ENCODE data around the gene LRRC8B. TPM values are rescaled to one million over a fixed set of nuclear protein-coding genes. Genes with fewer than 3 reads are reported as not detected.

LRRC8B gene
- total and polyA plus RNA-seq, 2 donors from 2014 or later = 2.4 to 15.1 TPM

DNA sequence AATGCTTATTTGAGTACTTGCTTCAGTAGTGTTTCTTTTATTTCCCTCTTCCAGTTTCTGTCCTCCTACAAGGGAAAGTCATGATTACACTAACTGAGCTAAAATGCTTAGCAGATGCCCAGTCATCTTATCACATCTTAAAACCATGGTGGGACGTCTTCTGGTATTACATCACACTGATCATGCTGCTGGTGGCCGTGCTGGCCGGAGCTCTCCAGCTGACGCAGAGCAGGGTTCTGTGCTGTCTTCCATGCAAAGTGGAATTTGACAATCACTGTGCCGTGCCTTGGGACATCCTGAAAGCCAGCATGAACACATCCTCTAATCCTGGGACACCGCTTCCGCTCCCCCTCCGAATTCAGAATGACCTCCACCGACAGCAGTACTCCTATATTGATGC lies 57.9 kb downstream of the LRRC8B start:
- TF ChIP-seq, protein P1, sequence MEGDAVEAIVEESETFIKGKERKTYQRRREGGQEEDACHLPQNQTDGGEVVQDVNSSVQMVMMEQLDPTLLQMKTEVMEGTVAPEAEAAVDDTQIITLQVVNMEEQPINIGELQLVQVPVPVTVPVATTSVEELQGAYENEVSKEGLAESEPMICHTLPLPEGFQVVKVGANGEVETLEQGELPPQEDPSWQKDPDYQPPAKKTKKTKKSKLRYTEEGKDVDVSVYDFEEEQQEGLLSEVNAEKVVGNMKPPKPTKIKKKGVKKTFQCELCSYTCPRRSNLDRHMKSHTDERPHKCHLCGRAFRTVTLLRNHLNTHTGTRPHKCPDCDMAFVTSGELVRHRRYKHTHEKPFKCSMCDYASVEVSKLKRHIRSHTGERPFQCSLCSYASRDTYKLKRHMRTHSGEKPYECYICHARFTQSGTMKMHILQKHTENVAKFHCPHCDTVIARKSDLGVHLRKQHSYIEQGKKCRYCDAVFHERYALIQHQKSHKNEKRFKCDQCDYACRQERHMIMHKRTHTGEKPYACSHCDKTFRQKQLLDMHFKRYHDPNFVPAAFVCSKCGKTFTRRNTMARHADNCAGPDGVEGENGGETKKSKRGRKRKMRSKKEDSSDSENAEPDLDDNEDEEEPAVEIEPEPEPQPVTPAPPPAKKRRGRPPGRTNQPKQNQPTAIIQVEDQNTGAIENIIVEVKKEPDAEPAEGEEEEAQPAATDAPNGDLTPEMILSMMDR (IDR thresholded peaks at IDR 0.05; ENCODE audit: borderline replicate concordance, extremely low read depth, insufficient read depth) = no peak
- FAIRE-seq (no peak), DNase-seq (no peak)
- intact Hi-C loops (cut with DNase I) = no loop called here
- H3K4me3 ChIP-seq (ENCODE audit: low read length in 3 of 3) = no peak overlapping the region
- no peaks in the 10 kb centered on the region for H3K4me1 ChIP-seq (ENCODE audit: control insufficient read depth in 2 of 3, insufficient read depth in 2 of 3, low read depth in 1 of 3, low read length in 3 of 3)
- H3K27ac ChIP-seq (ENCODE audit: low read depth in 2 of 2, low read length in 2 of 2) = no peak overlapping the region
- no peaks in the 10 kb centered on the region for H3K9me3 ChIP-seq (ENCODE audit: control insufficient read depth in 2 of 3, insufficient read depth in 1 of 3, low read length in 3 of 3)
- no peak overlapping the region for H3K9ac ChIP-seq (ENCODE audit: low read length in 3 of 3)
- H3K27me3 ChIP-seq (ENCODE audit: control insufficient read depth, insufficient read depth, low read length) = no peaks in the 10 kb centered on the region
- H3K36me3 ChIP-seq (ENCODE audit: control insufficient read depth in 2 of 3, insufficient read depth in 3 of 3, low read length in 3 of 3) = peaks cover 0 to 9% (median 3%) of the 10 kb centered on the region in 3 donors

DNA sequence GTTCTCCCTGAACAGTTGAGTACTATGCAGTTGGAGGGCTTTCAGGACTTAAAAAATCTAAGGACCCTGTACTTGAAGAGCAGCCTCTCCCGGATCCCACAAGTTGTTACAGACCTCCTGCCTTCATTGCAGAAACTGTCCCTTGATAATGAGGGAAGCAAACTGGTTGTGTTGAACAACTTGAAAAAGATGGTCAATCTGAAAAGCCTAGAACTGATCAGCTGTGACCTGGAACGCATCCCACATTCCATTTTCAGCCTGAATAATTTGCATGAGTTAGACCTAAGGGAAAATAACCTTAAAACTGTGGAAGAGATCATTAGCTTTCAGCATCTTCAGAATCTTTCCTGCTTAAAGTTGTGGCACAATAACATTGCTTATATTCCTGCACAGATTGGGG lies 59.6 kb downstream of the LRRC8B start:
- no peak overlapping the region for H3K4me3 ChIP-seq (ENCODE audit: low read length in 3 of 3)
- TF ChIP-seq, protein P1 (IDR thresholded peaks at IDR 0.05; ENCODE audit: borderline replicate concordance, extremely low read depth, insufficient read depth) = no peak
- peaks cover 0 to 9% (median 3%) of the 10 kb centered on the region in 3 donors for H3K36me3 ChIP-seq (ENCODE audit: control insufficient read depth in 2 of 3, insufficient read depth in 3 of 3, low read length in 3 of 3)
- H3K4me1 ChIP-seq (ENCODE audit: control insufficient read depth in 2 of 3, insufficient read depth in 2 of 3, low read depth in 1 of 3, low read length in 3 of 3) = no peaks in the 10 kb centered on the region
- no peak overlapping the region for H3K9ac ChIP-seq (ENCODE audit: low read length in 3 of 3)
- no peak overlapping the region for H3K27ac ChIP-seq (ENCODE audit: low read depth in 2 of 2, low read length in 2 of 2)
- no peak for FAIRE-seq
- intact Hi-C loops (cut with DNase I) = no loop called here
- DNase-seq = no peak
- H3K9me3 ChIP-seq (ENCODE audit: control insufficient read depth in 2 of 3, insufficient read depth in 1 of 3, low read length in 3 of 3) = no peaks in the 10 kb centered on the region
- H3K27me3 ChIP-seq (ENCODE audit: control insufficient read depth, insufficient read depth, low read length) = no peaks in the 10 kb centered on the region

DNA sequence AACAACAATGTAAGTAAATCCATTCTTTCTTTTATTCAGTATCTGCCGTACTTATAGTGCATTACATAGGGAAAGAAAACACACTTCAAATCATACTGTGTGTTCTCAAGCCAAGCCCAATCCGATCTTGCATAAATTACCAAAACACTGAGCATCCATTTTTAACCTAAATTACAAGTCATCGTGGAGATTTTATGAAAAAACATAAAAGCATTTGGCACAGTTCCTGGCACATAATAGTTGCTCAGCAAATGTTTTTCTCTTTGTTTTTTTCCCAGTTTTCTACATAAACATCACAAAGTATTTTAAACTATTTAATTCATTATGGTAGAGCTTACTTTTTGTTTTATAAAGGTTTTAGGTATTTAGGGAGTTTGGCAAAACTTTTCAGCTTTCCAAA lies 60.2 kb downstream of the LRRC8B start:
- Histone ChIP-seq H3K9ac (ENCODE audit: low read length in 3 of 3) (no peak overlapping the region), H3K4me1 (ENCODE audit: control insufficient read depth in 2 of 3, insufficient read depth in 2 of 3, low read depth in 1 of 3, low read length in 3 of 3) (no peaks in the 10 kb centered on the region), H3K36me3 (ENCODE audit: control insufficient read depth in 2 of 3, insufficient read depth in 3 of 3, low read length in 3 of 3) (peaks cover 0 to 9% (median 3%) of the 10 kb centered on the region in 3 donors), H3K9me3 (ENCODE audit: control insufficient read depth in 2 of 3, insufficient read depth in 1 of 3, low read length in 3 of 3) (no peaks in the 10 kb centered on the region), H3K27me3 (ENCODE audit: control insufficient read depth, insufficient read depth, low read length) (no peaks in the 10 kb centered on the region), H3K27ac (ENCODE audit: low read depth in 2 of 2, low read length in 2 of 2) (no peak overlapping the region), H3K4me3 (ENCODE audit: low read length in 3 of 3) (no peak overlapping the region)
- TF ChIP-seq, protein P1 (IDR thresholded peaks at IDR 0.05; ENCODE audit: borderline replicate concordance, extremely low read depth, insufficient read depth) = no peak
- DNase-seq = no peak
- FAIRE-seq = no peak
- intact Hi-C loops (cut with DNase I) = no loop called here

DNA sequence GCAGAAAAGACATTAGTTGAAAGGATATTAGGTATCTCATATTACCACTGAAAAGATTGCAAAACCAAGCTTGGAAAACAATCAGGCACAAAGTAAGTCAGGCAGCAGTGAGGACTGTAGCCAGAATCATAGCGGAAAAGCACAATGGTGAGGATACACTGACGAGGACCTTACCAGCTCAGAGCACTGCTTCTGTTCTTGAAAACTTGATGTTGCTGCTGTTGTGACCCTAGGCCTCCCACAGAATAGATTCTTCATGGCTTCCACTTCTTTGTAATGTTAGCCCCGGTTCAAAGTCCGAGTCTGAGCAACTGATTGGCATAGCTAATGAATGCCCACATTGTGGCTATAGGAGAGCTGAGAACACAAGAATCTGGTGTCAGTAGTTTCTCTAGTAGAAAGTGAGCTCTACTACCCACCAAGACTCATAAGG lies 63.1 kb downstream of the LRRC8B start:
- H3K36me3 ChIP-seq (ENCODE audit: control insufficient read depth in 2 of 3, insufficient read depth in 3 of 3, low read length in 3 of 3) = peaks cover 0 to 5% (median 3%) of the 10 kb centered on the region in 3 donors
- H3K27ac ChIP-seq (ENCODE audit: low read depth in 2 of 2, low read length in 2 of 2) = no peak overlapping the region
- TF ChIP-seq, protein P1 (IDR thresholded peaks at IDR 0.05; ENCODE audit: borderline replicate concordance, extremely low read depth, insufficient read depth) = no peak
- H3K9me3 ChIP-seq (ENCODE audit: control insufficient read depth in 2 of 3, insufficient read depth in 1 of 3, low read length in 3 of 3) = no peaks in the 10 kb centered on the region
- no peaks in the 10 kb centered on the region for H3K4me1 ChIP-seq (ENCODE audit: control insufficient read depth in 2 of 3, insufficient read depth in 2 of 3, low read depth in 1 of 3, low read length in 3 of 3)
- intact Hi-C loops (cut with DNase I) = no loop called here
- DNase-seq (peak in 1 of 5 donors; percentile 26), FAIRE-seq (no peak)
- H3K27me3 ChIP-seq (ENCODE audit: control insufficient read depth, insufficient read depth, low read length) = no peaks in the 10 kb centered on the region
- no peak overlapping the region for H3K4me3 ChIP-seq (ENCODE audit: low read length in 3 of 3)
- H3K9ac ChIP-seq (ENCODE audit: low read length in 3 of 3) = no peak overlapping the region

Data from kidney (tissue), 14 donors.